ENCODE results near the gene PLEKHN1.

DNA sequence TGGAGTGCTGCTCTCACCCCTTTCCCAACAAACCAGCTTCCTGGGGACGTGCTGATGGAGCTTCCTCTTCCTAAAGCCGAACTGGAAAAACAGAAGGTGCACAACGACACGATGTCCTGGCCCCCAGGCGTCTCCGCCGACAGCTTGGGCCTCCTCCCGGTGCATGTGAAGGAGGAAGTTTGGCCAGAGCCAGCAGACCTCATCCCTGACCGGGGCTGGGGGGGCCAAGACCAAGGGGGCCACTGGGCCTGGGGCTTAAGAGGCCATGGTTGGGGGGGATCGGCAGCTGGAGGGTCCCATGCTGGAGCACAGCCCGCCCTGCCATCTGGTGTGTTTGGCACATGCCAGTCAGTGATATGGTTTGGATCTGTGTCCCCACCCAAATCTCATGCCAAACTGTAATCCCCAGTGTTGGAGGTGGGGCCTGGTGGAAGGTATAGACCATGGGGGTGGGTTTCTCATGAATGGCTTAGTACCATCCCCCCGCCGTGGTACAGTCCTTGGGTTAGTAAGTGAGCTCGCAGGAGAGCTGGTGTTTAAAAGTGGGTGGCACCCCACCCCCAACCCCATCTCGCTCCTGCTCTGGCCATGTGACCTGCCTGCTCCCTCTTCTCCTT lies 27.2 kb downstream of the PLEKHN1 start:
- TF ChIP-seq YY1 (IDR thresholded peaks at IDR 0.05; ENCODE audit: insufficient read depth, insufficient read length) (no peak), SUZ12 (IDR thresholded peaks at IDR 0.05; ENCODE audit: extremely low read depth, insufficient read depth, insufficient read length) (no peak), ZNF274 (IDR thresholded peaks at IDR 0.05; ENCODE audit: low read depth, low read length) (no peak)

Measured in NT2/D1 (cell line).